Astrocyte of the cerebellum (primary cell): Measurements from ENCODE around the gene PHOX2A.
A peak's percentile ranks its signal among the peaks of the same experiment; 100 is the strongest.
"Not testable (repeated sequence)": the region's sequence is repeated elsewhere in the genome, so short reads cannot be mapped to it uniquely, and the experiment has no call there.

Experiments
- DNase-seq: peaks from one replicate; pipeline ENCODE4 v3.0.0-alpha.2; 2011; ENCODE audit warnings: low read depth
- H3K4me3 ChIP-seq: 2 replicates; pipeline ENCODE4 v1.5.1; 2011; ENCODE audit warnings: mild to moderate bottlenecking, low read depth, low read length, moderate library complexity
- in situ Hi-C: cut with HindIII; loops from 2 replicates; pipeline ENCODE4 v1.10.0; 2017; ENCODE audit warnings: low sequenced_read_pairs
- TF ChIP-seq, protein P1 (sequence below): IDR thresholded peaks from 2 replicates; pipeline ENCODE4 v1.5.1; 2012; ENCODE audit warnings: low read length, low read depth, moderate library complexity, mild to moderate bottlenecking; ENCODE audit errors: missing control alignments

The PHOX2A gene

DNA sequence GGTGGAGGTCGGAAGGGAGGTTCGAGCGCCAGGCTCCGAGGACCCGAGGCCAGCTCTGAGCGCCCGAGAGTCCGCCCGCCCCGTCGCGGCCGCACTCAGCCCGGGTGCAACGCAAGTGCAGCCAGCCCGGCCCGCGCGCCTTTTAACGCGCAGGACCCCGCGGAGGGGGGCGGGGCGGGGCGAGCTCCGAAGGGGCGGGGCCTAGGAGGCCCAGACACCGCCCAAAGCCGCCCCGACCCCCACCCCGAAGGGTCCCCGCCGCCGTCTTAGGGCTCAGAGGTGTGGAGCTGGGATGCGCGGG, at the start of gene PHOX2A:
Gene PHOX2A, minus strand, starts transcription at position 117 of the 301 bp plus-strand sequence. CDS start 172 bp downstream, outside the sequence.
- in situ Hi-C loops = loop anchor here (10.0 kb wide), 1 partner anchor 101 kb away; no protein-coding TSS in a partner anchor
- TF ChIP-seq, protein P1, sequence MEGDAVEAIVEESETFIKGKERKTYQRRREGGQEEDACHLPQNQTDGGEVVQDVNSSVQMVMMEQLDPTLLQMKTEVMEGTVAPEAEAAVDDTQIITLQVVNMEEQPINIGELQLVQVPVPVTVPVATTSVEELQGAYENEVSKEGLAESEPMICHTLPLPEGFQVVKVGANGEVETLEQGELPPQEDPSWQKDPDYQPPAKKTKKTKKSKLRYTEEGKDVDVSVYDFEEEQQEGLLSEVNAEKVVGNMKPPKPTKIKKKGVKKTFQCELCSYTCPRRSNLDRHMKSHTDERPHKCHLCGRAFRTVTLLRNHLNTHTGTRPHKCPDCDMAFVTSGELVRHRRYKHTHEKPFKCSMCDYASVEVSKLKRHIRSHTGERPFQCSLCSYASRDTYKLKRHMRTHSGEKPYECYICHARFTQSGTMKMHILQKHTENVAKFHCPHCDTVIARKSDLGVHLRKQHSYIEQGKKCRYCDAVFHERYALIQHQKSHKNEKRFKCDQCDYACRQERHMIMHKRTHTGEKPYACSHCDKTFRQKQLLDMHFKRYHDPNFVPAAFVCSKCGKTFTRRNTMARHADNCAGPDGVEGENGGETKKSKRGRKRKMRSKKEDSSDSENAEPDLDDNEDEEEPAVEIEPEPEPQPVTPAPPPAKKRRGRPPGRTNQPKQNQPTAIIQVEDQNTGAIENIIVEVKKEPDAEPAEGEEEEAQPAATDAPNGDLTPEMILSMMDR = no peak
- DNase-seq = no peak
- peak within 1 kb of the TSS; percentile 9 for H3K4me3 ChIP-seq

DNA sequence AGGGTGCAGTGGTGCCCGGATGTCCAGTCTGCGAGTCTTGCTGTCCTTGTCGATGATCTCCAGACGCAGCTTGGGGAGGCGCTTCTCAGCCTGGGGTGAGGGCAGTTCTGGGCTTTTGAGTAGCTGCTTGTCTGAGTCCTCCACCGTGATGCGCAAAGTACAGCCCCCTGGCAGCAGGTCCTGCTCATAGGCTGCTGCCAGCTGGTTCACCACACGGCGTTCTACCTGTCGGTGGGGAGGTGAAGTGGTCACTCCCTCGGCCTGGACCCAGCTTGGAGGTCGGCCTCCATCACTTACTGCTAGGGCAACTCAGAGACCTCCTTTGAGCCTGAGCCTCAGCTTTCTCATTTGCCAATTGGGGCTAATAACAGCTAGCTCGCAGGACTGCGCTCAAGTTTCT, 49.4 kb upstream of the PHOX2A start:
- no peak overlapping the region for H3K4me3 ChIP-seq
- DNase-seq = no peak
- in situ Hi-C loops = no loop called here
- TF ChIP-seq, protein P1 = no peak

DNA sequence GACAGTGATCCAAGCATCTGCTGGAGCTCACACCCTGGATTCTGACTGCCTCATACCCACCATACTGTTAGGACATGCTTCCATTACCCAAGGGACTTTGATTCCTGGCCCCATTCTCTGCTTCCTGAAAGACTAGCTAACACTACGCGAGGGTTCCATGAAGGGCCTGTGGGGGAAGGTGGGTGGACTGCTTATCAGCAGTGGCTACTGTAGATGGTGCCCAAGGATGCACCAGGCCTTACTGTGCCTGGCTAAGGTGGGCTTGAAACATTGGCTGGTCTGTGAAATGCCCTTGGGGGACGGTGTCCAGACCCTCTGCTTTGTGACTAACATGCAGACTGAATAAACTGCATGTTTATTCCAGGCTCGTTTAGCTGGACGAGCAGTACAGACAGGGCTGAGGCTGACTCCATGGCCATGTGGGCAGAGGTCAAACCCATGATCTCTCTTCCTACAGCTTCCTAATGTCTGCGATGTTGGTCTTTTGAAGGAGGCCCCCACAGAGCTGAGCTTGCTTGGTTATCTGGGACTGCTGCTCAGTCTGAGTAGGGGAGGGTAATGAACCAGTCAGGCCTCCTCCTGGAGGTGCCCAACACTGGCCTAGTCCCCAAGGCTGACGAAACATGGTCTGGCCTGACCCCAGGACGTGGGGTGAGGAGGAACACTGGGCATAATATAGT, 48.3 kb upstream of the PHOX2A start:
- H3K4me3 ChIP-seq = no peak overlapping the region
- DNase-seq = no peak
- TF ChIP-seq, protein P1 = no peak
- in situ Hi-C loops = no loop called here

DNA sequence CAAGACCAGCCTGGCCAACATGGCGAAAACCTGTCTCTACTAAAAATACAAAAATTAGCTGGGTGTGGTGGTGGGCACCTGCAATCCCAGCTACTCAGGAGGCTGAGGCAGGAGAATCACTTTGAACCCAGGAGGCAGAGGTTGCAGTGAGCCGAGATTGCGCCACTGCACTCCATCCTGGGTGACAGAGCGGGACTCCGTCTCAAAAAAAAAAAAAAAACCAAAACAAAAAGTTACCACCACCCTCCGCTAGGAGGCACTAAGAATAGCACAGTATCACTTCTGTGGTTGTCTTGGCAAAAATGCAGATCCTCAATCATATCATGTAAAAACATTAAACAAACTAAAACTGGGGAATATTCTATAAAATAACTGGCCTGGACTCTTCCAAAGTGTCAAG, 46.8 kb upstream of the PHOX2A start:
- TF ChIP-seq, protein P1 = peak; percentile 39
- in situ Hi-C loops, DNase-seq, H3K4me3 ChIP-seq: not testable (repeated sequence)

DNA sequence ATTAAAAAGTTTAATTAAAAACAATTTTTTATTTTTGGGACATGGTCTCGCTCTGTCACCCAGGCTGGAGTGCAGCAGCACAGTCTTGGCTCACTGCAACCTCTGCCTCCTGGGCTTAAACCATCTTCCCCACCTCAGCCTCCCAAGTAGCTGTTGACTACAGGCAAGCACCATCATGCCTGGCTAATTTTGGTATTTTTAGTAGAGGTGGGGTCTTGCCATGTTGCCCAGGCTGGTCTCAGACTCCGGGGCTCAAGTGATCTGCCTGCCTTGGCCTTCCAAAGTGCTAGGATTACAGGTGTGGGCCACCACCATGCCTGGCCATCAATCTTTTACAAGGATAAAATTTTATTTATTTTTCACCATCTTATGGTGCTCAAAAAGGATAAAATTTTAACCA, 43.3 kb upstream of the PHOX2A start:
- DNase-seq = no peak
- H3K4me3 ChIP-seq = no peak overlapping the region
- in situ Hi-C loops = no loop called here
- TF ChIP-seq, protein P1 = no peak

DNA sequence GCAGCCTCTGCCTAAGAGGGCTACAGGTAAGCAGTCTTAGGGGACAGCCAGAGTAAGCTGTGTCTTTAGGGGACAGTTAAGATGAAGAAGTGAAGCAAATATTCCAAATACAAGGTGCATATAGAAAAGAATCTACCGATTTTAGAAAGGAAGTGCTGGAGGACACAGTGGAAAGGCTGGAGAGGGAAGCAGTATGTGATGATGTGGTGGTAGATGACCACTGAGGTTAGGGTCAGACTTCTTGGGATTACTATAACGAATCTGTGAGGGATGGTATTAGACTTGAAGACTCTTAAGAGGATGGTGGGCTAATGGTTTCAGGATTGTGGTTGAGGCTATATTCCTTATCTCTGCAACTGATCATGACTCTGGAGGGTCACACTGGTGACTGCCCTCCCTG, 40.0 kb upstream of the PHOX2A start:
- in situ Hi-C loops = no loop called here
- TF ChIP-seq, protein P1 = no peak
- no peak overlapping the region for H3K4me3 ChIP-seq
- no peak for DNase-seq
